DLD1 (cell line): ENCODE data around the gene TP63.
"Not testable (repeated sequence)": the region's sequence is repeated elsewhere in the genome, so short reads cannot be mapped to it uniquely, and the experiment has no call there.

Experiments
- in situ Hi-C: cut with HindIII; loops from 2 replicates; pipeline ENCODE4 v1.10.0; 2017; ENCODE audit warnings: low sequenced_read_pairs

Gene TP63

GRCh38 chr3:189631373-189631408 lies at the start of gene TP63:
Gene TP63, plus strand, starts transcription at chr3:189631389. Its CDS starts 127 bp downstream, at chr3:189631516.
- in situ Hi-C loops, result no loop called here

GRCh38 chr3:189582179-189582578 lies 49.0 kb upstream of the TP63 start:
- in situ Hi-C loops, result no loop called here

- in situ Hi-C loops, result no loop called here
Measured at GRCh38 chr3:189584645-189585044, 46.5 kb upstream of the TP63 start.

- in situ Hi-C loops, result no loop called here
Measured at GRCh38 chr3:189586941-189587663, 44.1 kb upstream of the TP63 start.

GRCh38 chr3:189587664-189588040 lies 43.5 kb upstream of the TP63 start:
- in situ Hi-C loops, result no loop called here

DNA sequence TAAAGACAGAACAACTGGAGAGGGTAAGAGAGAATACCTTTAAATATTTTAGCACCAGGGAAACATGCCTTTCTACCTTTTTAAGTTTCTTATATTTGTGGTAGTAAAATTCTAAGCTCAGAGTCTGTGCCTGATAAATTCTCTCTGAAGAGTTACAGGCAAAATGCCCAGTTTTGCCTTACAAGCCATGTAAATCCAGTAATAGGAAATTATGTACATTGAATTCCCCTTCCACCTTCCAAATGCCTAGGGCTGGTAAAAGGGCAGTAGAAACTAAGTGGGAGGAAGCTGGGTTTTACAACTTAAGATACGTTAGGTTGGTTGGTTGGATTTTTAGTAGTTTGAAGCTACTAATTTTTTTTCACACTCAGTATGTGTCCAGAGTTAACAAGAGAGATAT lies 43.1 kb upstream of the TP63 start:
- in situ Hi-C loops, result no loop called here

- in situ Hi-C loops, result no loop called here
Measured at GRCh38 chr3:189588475-189589178, 42.6 kb upstream of the TP63 start.

DNA sequence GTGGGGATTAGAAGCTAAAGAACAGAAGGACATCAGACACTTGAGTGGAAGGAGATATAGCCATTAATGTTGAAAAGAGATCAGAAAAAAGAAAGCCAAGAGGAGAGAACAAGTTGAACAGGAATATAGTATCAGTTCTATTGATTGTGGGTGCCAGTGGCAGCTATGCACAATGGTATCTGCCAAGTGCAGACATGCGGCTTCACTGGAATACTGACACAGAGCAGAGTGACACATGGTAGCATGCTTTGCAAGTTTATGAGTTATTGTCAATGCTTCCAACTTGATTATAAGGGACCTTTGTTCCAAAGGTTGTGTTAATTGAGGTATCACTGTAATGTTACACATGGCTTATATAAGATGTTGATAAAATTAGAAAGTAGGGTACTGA lies 42.0 kb upstream of the TP63 start:
- in situ Hi-C loops, result no loop called here

- in situ Hi-C loops, result no loop called here
Measured at GRCh38 chr3:189590223-189590622, 41.0 kb upstream of the TP63 start.

DNA sequence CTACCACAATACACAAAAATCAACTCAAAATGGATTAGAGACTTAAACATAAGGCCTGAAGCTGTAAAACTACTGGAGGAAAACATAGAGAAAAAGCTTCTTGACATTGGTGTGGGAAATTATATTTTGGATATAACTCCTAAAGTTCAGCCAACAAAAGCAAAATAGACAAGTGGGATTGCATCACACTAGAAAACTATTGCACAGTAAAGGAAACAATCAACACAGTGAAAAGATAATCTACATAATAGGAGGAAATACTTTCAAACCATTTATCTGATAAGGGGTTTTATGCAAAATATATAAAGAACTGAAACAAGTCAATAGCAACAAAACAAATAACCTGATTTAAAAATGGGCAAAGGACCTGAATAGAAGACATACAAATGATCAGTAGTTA lies 37.6 kb upstream of the TP63 start:
- in situ Hi-C loops, result no loop called here

GRCh38 chr3:189596078-189596979 lies 34.9 kb upstream of the TP63 start:
- in situ Hi-C loops, result not testable (repeated sequence)

DNA sequence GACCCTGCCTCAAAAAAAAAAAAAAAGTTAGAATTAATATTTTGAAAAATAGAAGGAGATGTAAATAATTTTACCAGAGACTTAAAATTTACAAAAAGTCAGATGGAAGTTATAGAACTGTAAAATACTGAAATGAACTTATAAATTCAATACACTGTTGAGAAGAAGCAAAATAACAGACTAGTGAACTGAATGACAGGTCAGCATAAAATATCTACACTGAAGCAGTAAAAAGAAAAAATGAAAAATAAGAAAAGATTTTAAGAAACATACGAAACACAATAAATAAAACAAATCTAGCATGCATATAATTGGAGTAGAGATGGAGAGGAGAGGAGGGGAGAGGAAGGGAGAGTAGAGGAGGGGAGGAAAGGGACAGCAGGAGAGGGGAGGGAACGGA lies 33.3 kb upstream of the TP63 start:
- in situ Hi-C loops, result no loop called here

DNA sequence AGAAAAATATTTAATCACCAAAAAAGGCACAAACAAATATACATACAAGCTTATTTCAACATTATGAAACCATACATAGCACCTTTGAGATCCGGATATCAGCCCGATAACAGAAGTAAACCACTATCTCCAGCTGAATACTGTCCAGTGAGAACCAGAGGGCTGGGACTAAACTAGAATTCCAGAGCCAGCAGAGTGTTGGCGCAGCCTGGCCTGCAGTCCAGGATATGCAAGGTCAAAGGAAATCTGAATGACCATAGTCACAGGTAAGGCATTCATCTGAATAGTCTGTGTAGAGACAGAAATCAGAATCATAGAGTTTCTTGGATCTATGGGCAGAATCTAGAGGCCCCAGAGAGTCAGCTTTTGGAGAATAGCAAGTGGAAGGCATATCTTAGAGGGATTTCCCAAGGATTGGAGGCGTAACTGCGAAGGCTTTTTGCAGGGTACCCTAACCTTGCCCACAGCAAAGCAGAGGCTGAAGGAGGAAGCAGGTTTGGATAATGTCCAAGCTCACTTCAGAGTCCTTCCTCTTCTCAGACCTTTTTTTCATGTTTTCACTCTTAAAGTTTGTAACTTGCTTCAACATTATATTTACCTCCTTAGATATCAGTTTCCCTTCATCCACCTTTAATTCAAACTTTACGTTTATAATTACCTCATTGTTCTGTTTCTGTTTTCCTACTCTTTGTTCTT lies 32.5 kb upstream of the TP63 start:
- in situ Hi-C loops, result no loop called here

DNA sequence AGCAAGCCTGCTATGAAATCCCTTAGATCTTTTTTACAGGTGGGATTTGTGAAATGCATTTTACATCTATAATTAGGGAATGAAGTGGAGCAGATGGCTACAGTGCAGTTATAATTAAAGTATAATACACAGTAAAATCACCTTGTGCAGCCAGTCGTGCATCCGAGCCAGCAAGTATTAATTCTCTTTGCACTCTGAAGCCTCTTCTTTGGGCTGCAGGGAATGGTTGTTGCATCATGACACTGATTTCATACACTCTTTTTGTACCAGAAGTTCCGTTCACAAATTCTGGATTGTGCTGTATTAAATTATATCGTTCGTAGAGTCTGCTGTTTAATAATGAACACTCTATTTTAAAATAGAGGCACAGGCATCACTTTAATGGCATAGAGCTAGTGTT lies 28.7 kb upstream of the TP63 start:
- in situ Hi-C loops, result no loop called here

- in situ Hi-C loops, result no loop called here
Measured at GRCh38 chr3:189605717-189606116, 25.5 kb upstream of the TP63 start.

DNA sequence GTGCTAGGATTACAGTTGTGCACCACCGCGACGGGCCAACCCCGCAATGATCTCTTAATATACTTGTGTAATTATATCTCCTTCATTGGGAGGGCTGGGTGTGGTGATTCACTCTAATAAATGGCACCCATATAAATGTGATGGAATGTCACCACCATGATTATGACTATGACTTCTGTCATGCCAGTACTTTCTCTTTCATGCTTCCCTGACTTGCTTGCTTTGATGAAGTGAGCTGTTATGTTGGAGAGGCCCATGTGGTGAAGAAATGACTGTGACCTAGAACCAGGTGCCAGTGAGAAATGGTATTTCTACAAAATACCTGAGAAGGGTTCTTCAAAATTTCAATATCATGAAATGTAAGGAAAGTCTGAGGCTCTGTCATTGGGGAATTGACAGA lies 24.4 kb upstream of the TP63 start:
- in situ Hi-C loops, result no loop called here

DNA sequence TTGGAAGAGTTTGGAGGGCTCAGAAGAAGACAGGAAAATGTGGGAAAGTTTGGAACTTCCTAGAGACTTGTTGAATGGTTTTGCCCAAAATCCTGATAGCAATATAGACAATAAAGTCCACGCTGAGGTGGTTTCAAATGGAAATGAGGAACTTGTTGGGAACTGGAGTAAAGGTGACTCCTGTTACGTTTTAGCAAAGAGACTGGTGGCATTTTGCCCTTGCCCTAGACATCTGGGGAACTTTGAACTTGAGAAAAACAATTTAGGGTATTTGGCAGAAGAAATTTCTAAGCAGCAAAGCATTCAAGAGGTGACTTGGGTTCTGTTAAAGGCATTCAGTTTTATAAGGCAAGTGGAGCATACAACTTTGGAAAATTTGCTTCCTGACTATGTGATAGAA lies 18.5 kb upstream of the TP63 start:
- in situ Hi-C loops, result not testable (repeated sequence)

DNA sequence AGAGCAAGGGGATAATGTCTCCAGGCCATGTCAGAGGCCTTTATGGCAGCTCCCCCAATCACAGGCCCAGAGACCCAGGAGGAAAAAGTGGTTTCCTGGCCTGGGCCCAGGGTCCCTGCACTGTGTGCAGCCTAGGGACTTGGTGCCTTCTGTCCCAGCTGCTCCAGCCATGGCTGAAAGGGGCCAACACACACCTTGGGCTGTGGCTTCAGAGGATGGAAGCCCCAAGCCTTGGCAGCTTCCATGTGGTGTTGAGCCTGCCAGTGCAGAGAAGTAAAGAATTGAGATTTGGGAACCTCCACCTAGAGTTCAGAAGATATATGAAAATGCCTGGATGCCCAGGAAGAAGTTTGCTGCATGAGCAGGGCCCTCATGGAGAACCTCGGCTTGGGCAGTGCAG lies 18.1 kb upstream of the TP63 start:
- in situ Hi-C loops, result no loop called here

GRCh38 chr3:189621948-189622603 lies 9.1 kb upstream of the TP63 start:
- in situ Hi-C loops, result no loop called here

GRCh38 chr3:189622629-189623028 lies 8.6 kb upstream of the TP63 start:
- in situ Hi-C loops, result no loop called here

GRCh38 chr3:189624130-189624529 lies 7.1 kb upstream of the TP63 start:
- in situ Hi-C loops, result no loop called here
